Activated naive CD8-positive, alpha-beta T cell (primary cell): Measurements from ENCODE around the gene MIER2.
"Not testable (repeated sequence)": the region's sequence is repeated elsewhere in the genome, so short reads cannot be mapped to it uniquely, and the experiment has no call there.

Source experiments
- H3K27ac Mint-ChIP-seq: one replicate; pipeline ENCODE4 v1.8.0; 2021; ENCODE audit warnings: mixed read lengths
- H3K27me3 Mint-ChIP-seq: one replicate; pipeline ENCODE4 v1.8.0; 2021; ENCODE audit warnings: mixed read lengths
- H3K36me3 Mint-ChIP-seq: one replicate; pipeline ENCODE4 v1.8.0; 2021; ENCODE audit warnings: mixed read lengths
- H3K4me1 Mint-ChIP-seq: one replicate; pipeline ENCODE4 v1.8.0; 2021; ENCODE audit warnings: low read depth, mixed read lengths
- H3K4me3 Mint-ChIP-seq: one replicate; pipeline ENCODE4 v1.8.0; 2021; ENCODE audit warnings: mild to moderate bottlenecking, mixed read lengths
- H3K9me3 Mint-ChIP-seq: one replicate; pipeline ENCODE4 v1.8.0; 2021; ENCODE audit warnings: low read depth, mixed read lengths

Gene MIER2

DNA sequence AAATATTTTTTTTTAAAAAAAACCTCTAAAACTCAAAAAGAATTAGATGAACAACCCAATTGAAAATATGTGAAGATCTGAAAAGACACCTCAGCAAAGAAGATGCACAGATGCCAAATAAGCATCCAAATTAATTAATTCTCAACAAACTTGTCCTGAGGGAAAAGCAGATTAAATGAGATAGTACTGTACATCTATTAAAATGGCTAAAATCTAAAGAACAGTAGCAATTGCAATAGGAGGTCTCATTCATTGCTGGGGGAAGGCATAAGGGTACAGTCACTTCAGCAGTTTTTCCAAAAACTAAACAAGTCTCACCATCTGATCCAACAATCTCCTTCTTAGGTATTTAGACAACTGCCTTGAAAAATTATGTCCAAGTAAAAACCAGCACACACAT, 75.4 kb downstream of the MIER2 start:
- Mint-ChIP-seq H3K4me1 (peaks cover 11% of the 10 kb centered on the region), H3K9me3 (no peaks in the 10 kb centered on the region), H3K4me3 (no peak overlapping the region), H3K27ac (no peak overlapping the region), H3K36me3 (no peaks in the 10 kb centered on the region), H3K27me3 (peaks cover 45% of the 10 kb centered on the region)

DNA sequence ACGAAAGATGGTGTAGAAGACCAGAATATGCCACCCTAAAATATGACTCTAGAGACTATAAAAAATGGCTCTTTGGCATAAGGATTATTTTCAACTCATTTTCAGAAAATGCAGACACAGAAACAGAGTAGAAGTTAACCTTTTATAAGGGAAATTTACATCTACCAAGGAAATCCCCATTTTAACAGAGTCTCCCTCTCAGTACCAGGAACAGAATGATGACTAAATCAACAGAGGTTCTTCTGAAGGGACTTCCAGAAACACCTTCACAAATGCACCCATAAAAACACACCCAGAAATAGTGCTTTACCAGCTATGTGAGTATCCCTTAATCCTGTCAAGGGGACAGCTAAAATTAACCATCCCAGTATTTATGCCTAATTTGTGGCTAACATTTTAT, 82.5 kb downstream of the MIER2 start:
- H3K4me3 Mint-ChIP-seq: no peak overlapping the region
- H3K4me1 Mint-ChIP-seq: peaks cover 12% of the 10 kb centered on the region
- H3K36me3 Mint-ChIP-seq: no peaks in the 10 kb centered on the region
- peaks cover 32% of the 10 kb centered on the region for H3K27me3 Mint-ChIP-seq
- H3K27ac Mint-ChIP-seq: no peak overlapping the region
- H3K9me3 Mint-ChIP-seq: no peaks in the 10 kb centered on the region

DNA sequence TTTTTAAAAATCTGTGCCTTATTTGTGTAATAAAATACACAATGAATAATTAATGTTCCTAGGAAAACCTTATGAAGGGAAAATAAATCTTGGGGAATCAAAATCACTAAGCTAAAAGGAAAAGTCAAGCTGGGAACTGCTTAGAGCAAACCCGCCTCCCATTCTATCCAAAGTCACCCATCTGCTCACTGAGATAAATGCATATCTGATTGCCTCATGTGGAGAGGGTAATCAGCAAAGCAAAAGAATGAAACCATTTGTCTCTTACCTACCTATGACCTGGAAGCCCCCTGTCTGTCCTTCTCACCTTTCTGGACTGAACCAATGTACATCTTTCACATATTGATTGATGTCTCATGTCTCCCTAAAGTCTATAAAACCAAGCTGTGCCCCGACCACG, 87.8 kb downstream of the MIER2 start:
- H3K27ac Mint-ChIP-seq, H3K4me1 Mint-ChIP-seq, H3K4me3 Mint-ChIP-seq, H3K36me3 Mint-ChIP-seq, H3K9me3 Mint-ChIP-seq: not testable (repeated sequence)
- H3K27me3 Mint-ChIP-seq: peaks cover 33% of the 10 kb centered on the region
